ENCODE data around the gene AP3B1.

GRCh38 chr5:77957516-77957915 lies 337.0 kb downstream of the AP3B1 start:
- TF ChIP-seq CTCF (conservative IDR thresholded peaks at IDR 0.05; ENCODE audit: low read length) (no peak), EZH2phosphoT487 (IDR thresholded peaks at IDR 0.05; ENCODE audit: borderline replicate concordance, low read depth, low read length) (no peak)

All from OCI-LY7 (cell line).